Kidney (tissue), 14 donors: ENCODE results near the gene KRTAP5-2. TPM values are rescaled to one million over a fixed set of nuclear protein-coding genes. Genes with fewer than 3 reads are reported as not detected.

ENCODE experiments used
- DNase-seq, 5 donors: peaks; one replicate each; pipeline ENCODE4 v3.0.0-alpha.2; 2013 to 2020
- FAIRE-seq: peaks from 2 replicates; lab custom pipeline; 2012; peaks lifted over from hg19 to GRCh38; lab: Jason Lieb, UNC
- H3K27ac ChIP-seq, 2 donors: one replicate each; pipeline ENCODE4 v1.7.0; 2013; ENCODE audit warnings: low read depth in 2 of 2, low read length in 2 of 2, inconsistent platforms in 1 of 2
- H3K27me3 ChIP-seq: one replicate; pipeline ENCODE4 v1.7.1; 2013; ENCODE audit warnings: low read length, inconsistent platforms; ENCODE audit not compliant: control insufficient read depth, insufficient read depth
- H3K36me3 ChIP-seq, 3 donors: one replicate each; pipeline versions ENCODE4 v1.7.0 to v1.7.1; 2013; ENCODE audit warnings: low read length in 3 of 3, control low read depth in 1 of 3, inconsistent platforms in 1 of 3; ENCODE audit not compliant: insufficient read depth in 3 of 3, control insufficient read depth in 2 of 3
- H3K4me1 ChIP-seq, 3 donors: one replicate each; pipeline versions ENCODE4 v1.7.0 to v1.7.1; 2013; ENCODE audit warnings: low read length in 3 of 3, inconsistent platforms in 1 of 3, low read depth in 1 of 3; ENCODE audit not compliant: control insufficient read depth in 2 of 3, insufficient read depth in 2 of 3
- H3K4me3 ChIP-seq, 3 donors: one replicate each; pipeline versions ENCODE4 v1.7.0 to v1.8.1; 2013; ENCODE audit warnings: low read length in 3 of 3, control low read depth in 1 of 3, inconsistent platforms in 1 of 3
- H3K9ac ChIP-seq, 3 donors: one replicate each; pipeline versions ENCODE4 v1.7.0 to v1.7.1; 2013; ENCODE audit warnings: low read length in 3 of 3, control low read depth in 1 of 3, inconsistent platforms in 1 of 3
- H3K9me3 ChIP-seq, 3 donors: one replicate each; pipeline versions ENCODE4 v1.7.0 to v1.7.1; 2013; ENCODE audit warnings: low read length in 3 of 3, control low read depth in 1 of 3, inconsistent platforms in 1 of 3; ENCODE audit not compliant: control insufficient read depth in 2 of 3, insufficient read depth in 1 of 3
- CTCF ChIP-seq: IDR thresholded peaks from 3 replicates; pipeline ENCODE4 v1.5.1; 2012; ENCODE audit warnings: mild to moderate bottlenecking, moderate library complexity, borderline replicate concordance; ENCODE audit not compliant: insufficient read depth; ENCODE audit errors: extremely low read depth
- intact Hi-C: fragments of 100-400 bp; cut with DNase I; formaldehyde crosslinking; loops from one replicate; pipeline ENCODE4 v1.11.1; 2022
- polyA plus RNA-seq: library from polyadenylated mRNA; stranded (reverse); fragments of 350-450 nt; fragmentation: Illumina TruSeq; extraction: RNeasy Lipid Tissue Mini Kit (QIAGEN cat#74804); gene quantifications from one replicate; pipeline ENCODE4 v1.2.3, GENCODE V29; 2014; ENCODE audit warnings: low read depth, low replicate concordance; ENCODE audit not compliant: insufficient read depth
- total RNA-seq: library from RNA; stranded (reverse); fragmentation: NEBNext Ultra II Directional; extraction: Animal tissue kit (Norgen Biotek cat#: 25700); gene quantifications from one replicate; pipeline ENCODE4 v1.2.1, GENCODE V29; 2021
- donor health status: control.
- donor health status: control.
- donor health status: control.
- donor health status: control.
- donor health status: control.
- donor health status: DM: yes; HTN: yes; CAD: no.
- donor health status: Normal renal cell carcinoma (clear cell type).

Gene KRTAP5-2
- total and polyA plus RNA-seq, 2 donors from 2014 or later, result not detected

- no peak for TF ChIP-seq CTCF
- Histone ChIP-seq H3K27me3 (no peaks in the 10 kb centered on the region), H3K4me3 (no peak overlapping the region), H3K27ac (no peak overlapping the region), H3K4me1 (peaks cover 0 to 16% (median 0%) of the 10 kb centered on the region in 3 donors), H3K36me3 (no peaks in the 10 kb centered on the region), H3K9ac (no peak overlapping the region), H3K9me3 (no peaks in the 10 kb centered on the region)
- intact Hi-C loops, result no loop called here
- DNase-seq, result no peak
- FAIRE-seq, result no peak
These were observed 34.2 kb downstream of the KRTAP5-2 start for GRCh38 chr11:1563697-1564534.

- intact Hi-C loops, result no loop called here
- DNase-seq, result peak in 1 of 5 donors; percentile 40
- H3K27me3 ChIP-seq, result no peaks in the 10 kb centered on the region
- no peak for FAIRE-seq
- no peaks in the 10 kb centered on the region for H3K9me3 ChIP-seq
- no peak overlapping the region for H3K4me3 ChIP-seq
- no peak for TF ChIP-seq CTCF
- no peak overlapping the region for H3K9ac ChIP-seq
- H3K4me1 ChIP-seq, result peaks cover 0 to 21% (median 3%) of the 10 kb centered on the region in 3 donors
- no peaks in the 10 kb centered on the region for H3K36me3 ChIP-seq
- no peak overlapping the region for H3K27ac ChIP-seq
These were observed 34.9 kb downstream of the KRTAP5-2 start for GRCh38 chr11:1563149-1563638.

GRCh38 chr11:1562469-1563148 lies 35.5 kb downstream of the KRTAP5-2 start:
- no peak overlapping the region for H3K4me3 ChIP-seq
- no peak overlapping the region for H3K27ac ChIP-seq
- FAIRE-seq (no peak), DNase-seq (peak in 1 of 5 donors; percentile 48)
- no peaks in the 10 kb centered on the region for H3K36me3 ChIP-seq
- no peak overlapping the region for H3K9ac ChIP-seq
- peaks cover 0 to 19% (median 3%) of the 10 kb centered on the region in 3 donors for H3K4me1 ChIP-seq
- no peak for TF ChIP-seq CTCF
- no peaks in the 10 kb centered on the region for H3K27me3 ChIP-seq
- no peaks in the 10 kb centered on the region for H3K9me3 ChIP-seq
- intact Hi-C loops, result no loop called here
